Cardiac muscle cell (in vitro differentiated cells and primary cell): ENCODE measurements around the gene CEP68. TPM values are rescaled to one million over a fixed set of nuclear protein-coding genes. Genes with fewer than 3 reads are reported as not detected.
A peak's percentile ranks its signal among the peaks of the same experiment; 100 is the strongest.

ENCODE experiments used
- DNase-seq, 2 donors: peaks; one replicate each; pipeline versions ENCODE4 v3.0.0 to v3.0.0-alpha.2; 2010 to 2017; ENCODE audit warnings: low read depth in 1 of 2, low spot score in 1 of 2
- H3K27ac ChIP-seq: fragments of 200-600 bp; sonication (generic); 2 replicates; pipeline ENCODE4 v1.5.1; 2016
- H3K27me3 ChIP-seq: fragments of 200-600 bp; sonication (generic); 2 replicates; pipeline ENCODE4 v1.6.0; 2016; ENCODE audit warnings: control low read depth
- H3K36me3 ChIP-seq: fragments of 200-600 bp; sonication (generic); 2 replicates; pipeline ENCODE4 v1.5.1; 2016; ENCODE audit warnings: control low read depth
- H3K4me1 ChIP-seq: fragments of 200-600 bp; sonication (generic); 2 replicates; pipeline ENCODE4 v1.8.1; 2017; ENCODE audit warnings: low read depth, mild to moderate bottlenecking, mixed run types
- H3K4me3 ChIP-seq: fragments of 200-600 bp; sonication (generic); 2 replicates; pipeline ENCODE4 v1.5.1; 2016; ENCODE audit warnings: mild to moderate bottlenecking
- H3K9me3 ChIP-seq: fragments of 200-600 bp; sonication (generic); 2 replicates; pipeline ENCODE4 v1.5.1; 2017; ENCODE audit warnings: low read depth, mild to moderate bottlenecking, control low read depth
- CTCF ChIP-seq: IDR thresholded peaks from 2 replicates; pipeline ENCODE4 v1.5.1; 2012; ENCODE audit warnings: low read depth, mild to moderate bottlenecking, low read length
- polyA plus RNA-seq: library from polyadenylated mRNA; unstranded; fragments of >200 nt; fragmentation: Nextera tagmentation; extraction: Ambion mirVana; gene quantifications from 2 replicates; pipeline ENCODE4 v1.2.1, GENCODE V29; 2016
- total RNA-seq: library from RNA; depleted of rRNA; stranded (reverse); fragments of >200 nt; gene quantifications from 2 replicates; pipeline ENCODE4 v1.2.3, GENCODE V29; 2016

The CEP68 gene
- total and polyA plus RNA-seq, 2 experiments from 2014 or later = 17.6 to 28.3 TPM

GRCh38 chr2:65026704-65027464 lies 29.3 kb upstream of the CEP68 start:
- TF ChIP-seq CTCF = no peak
- no peaks in the 10 kb centered on the region for H3K9me3 ChIP-seq
- H3K27ac ChIP-seq = no peak overlapping the region
- DNase-seq = no peak
- no peak overlapping the region for H3K4me3 ChIP-seq
- peaks cover 12% of the 10 kb centered on the region for H3K4me1 ChIP-seq
- no peaks in the 10 kb centered on the region for H3K27me3 ChIP-seq
- no peaks in the 10 kb centered on the region for H3K36me3 ChIP-seq

- no peak for DNase-seq
- no peak for TF ChIP-seq CTCF
These were observed 28.5 kb upstream of the CEP68 start for GRCh38 chr2:65027616-65028244.

GRCh38 chr2:65030476-65031332 lies 25.5 kb upstream of the CEP68 start:
- TF ChIP-seq CTCF = no peak
- Histone ChIP-seq H3K27me3 (no peaks in the 10 kb centered on the region), H3K4me3 (no peak overlapping the region), H3K4me1 (peaks cover 11% of the 10 kb centered on the region), H3K36me3 (no peaks in the 10 kb centered on the region), H3K27ac (no peak overlapping the region), H3K9me3 (no peaks in the 10 kb centered on the region)
- no peak for DNase-seq

More at GRCh38 chr2:65027616-65028244, 28.5 kb upstream of the CEP68 start:
- Histone ChIP-seq H3K9me3 (no peaks in the 10 kb centered on the region), H3K36me3 (no peaks in the 10 kb centered on the region), H3K27me3 (no peaks in the 10 kb centered on the region), H3K4me1 (peaks cover 14% of the 10 kb centered on the region), H3K4me3 (no peak overlapping the region), H3K27ac (no peak overlapping the region)

- no peak overlapping the region for H3K4me3 ChIP-seq
- no peaks in the 10 kb centered on the region for H3K36me3 ChIP-seq
- no peaks in the 10 kb centered on the region for H3K9me3 ChIP-seq
- no peaks in the 10 kb centered on the region for H3K27me3 ChIP-seq
- DNase-seq = peak in 1 of 2 donors; percentile 29
- no peak for TF ChIP-seq CTCF
- peaks cover 11% of the 10 kb centered on the region for H3K4me1 ChIP-seq
- H3K27ac ChIP-seq = no peak overlapping the region
These were observed 24.7 kb upstream of the CEP68 start for GRCh38 chr2:65031341-65032018.
